HepG2 (cell line): ENCODE results near the gene MNAT1. TPM values are rescaled to one million over a fixed set of nuclear protein-coding genes. Genes with fewer than 3 reads are reported as not detected.

ENCODE experiments used
- ARNTL ChIP-seq: sonication (generic); formaldehyde crosslinking; IDR thresholded peaks from 2 replicates; pipeline ENCODE4 v1.4.0; 2020; ENCODE audit warnings: mild to moderate bottlenecking, missing genetic modification reagents
- CCDC6 ChIP-seq: sonication (generic); formaldehyde crosslinking; IDR thresholded peaks from 2 replicates; pipeline ENCODE4 v1.8.1; 2022; ENCODE audit warnings: mild to moderate bottlenecking, missing genetic modification reagents, moderate library complexity
- FIP1L1 ChIP-seq: fragments of 200-400 bp; formaldehyde crosslinking; IDR thresholded peaks from 2 replicates; pipeline ENCODE4 v1.6.1; 2018; ENCODE audit warnings: low read depth, mild to moderate bottlenecking, low read length, moderate library complexity, borderline replicate concordance; ENCODE audit not compliant: insufficient read depth
- HMGXB4 ChIP-seq, 2 experiments: sonication (generic) in 1 of 2; formaldehyde crosslinking in 1 of 2; IDR thresholded peaks; 2 replicates each; pipeline versions ENCODE4 v1.4.0 to v1.6.1; 2018 to 2020; ENCODE audit warnings: missing genetic modification reagents in 2 of 2, borderline replicate concordance in 1 of 2, low read depth in 1 of 2, mild to moderate bottlenecking in 1 of 2, missing biosample characterization in 1 of 2
- HNRNPLL ChIP-seq: fragments of 200-400 bp; formaldehyde crosslinking; IDR thresholded peaks from 2 replicates; pipeline ENCODE4 v1.6.1; 2017; ENCODE audit warnings: mild to moderate bottlenecking, low read depth, low read length; ENCODE audit not compliant: poor library complexity, severe bottlenecking
- MYC ChIP-seq: sonication (generic); formaldehyde crosslinking; IDR thresholded peaks from 2 replicates; pipeline ENCODE4 v1.9.0; 2021; ENCODE audit warnings: missing genetic modification reagents, borderline replicate concordance
- PCBP1 ChIP-seq: fragments of 200-400 bp; formaldehyde crosslinking; IDR thresholded peaks from 2 replicates; pipeline ENCODE4 v1.6.1; 2017; ENCODE audit warnings: mild to moderate bottlenecking, low read depth, low read length, borderline replicate concordance
- RXRA ChIP-seq: sonication (generic); formaldehyde crosslinking; IDR thresholded peaks from 2 replicates; pipeline ENCODE4 v1.5.1; 2020; ENCODE audit warnings: missing genetic modification reagents
- SIN3B ChIP-seq: fragments of 150-350 bp; IDR thresholded peaks from 2 replicates; pipeline ENCODE4 v1.6.1; 2014; ENCODE audit warnings: low read length
- SOX6 ChIP-seq, 2 experiments: fragments of 450-650 bp in 1 of 2; sonication (generic) in 1 of 2; formaldehyde crosslinking in 1 of 2; IDR thresholded peaks; 2 replicates each; pipeline versions ENCODE4 v1.4.0 to v1.6.1; 2017 to 2020; ENCODE audit warnings: antibody characterized with exemption in 1 of 2, mild to moderate bottlenecking in 1 of 2, missing genetic modification reagents in 1 of 2
- TFAP4 ChIP-seq: sonication (generic); IDR thresholded peaks from 2 replicates; pipeline ENCODE4 v1.6.1; 2016; ENCODE audit warnings: low read depth, borderline replicate concordance
- YEATS4 ChIP-seq: sonication (generic); formaldehyde crosslinking; IDR thresholded peaks from 2 replicates; pipeline ENCODE4 v1.4.0; 2020; ENCODE audit warnings: missing genetic modification reagents, borderline replicate concordance
- ZEB1 ChIP-seq: IDR thresholded peaks from 2 replicates; pipeline ENCODE4 v1.6.1; 2012; ENCODE audit warnings: mild to moderate bottlenecking, low read depth, inconsistent platforms; ENCODE audit not compliant: insufficient replicate concordance
- ZKSCAN8 ChIP-seq: IDR thresholded peaks from 2 replicates; pipeline ENCODE4 v1.6.1; 2016; ENCODE audit warnings: borderline replicate concordance, missing genetic modification reagents, missing compliant biosample characterization
- ZNF263 ChIP-seq: sonication (generic); formaldehyde crosslinking; IDR thresholded peaks from 2 replicates; pipeline ENCODE4 v1.4.0; 2020; ENCODE audit warnings: missing genetic modification reagents
- ZNF552 ChIP-seq: sonication (generic); formaldehyde crosslinking; IDR thresholded peaks from 2 replicates; pipeline ENCODE4 v1.9.0; 2022; ENCODE audit warnings: missing genetic modification reagents, mild to moderate bottlenecking, borderline replicate concordance
- ZNF746 ChIP-seq: sonication (generic); formaldehyde crosslinking; IDR thresholded peaks from 2 replicates; pipeline ENCODE4 v1.8.0; 2022; ENCODE audit warnings: mild to moderate bottlenecking, missing genetic modification reagents
- ZNF766 ChIP-seq: sonication (generic); formaldehyde crosslinking; IDR thresholded peaks from 2 replicates; pipeline ENCODE4 v1.5.0; 2020; ENCODE audit warnings: missing genetic modification reagents, borderline replicate concordance
- ZNF788 ChIP-seq: sonication (generic); formaldehyde crosslinking; IDR thresholded peaks from 2 replicates; pipeline ENCODE4 v1.5.0; 2020; ENCODE audit warnings: mild to moderate bottlenecking, missing genetic modification reagents, borderline replicate concordance
- polyA plus RNA-seq, 8 experiments: library from polyadenylated mRNA; depleted of rRNA in 3 of 8; stranded (reverse) in 7 of 8; unstranded in 1 of 8; fragments of >200 nt; fragmentation: Illumina TruSeq in 4 of 8; extraction: Trizol in 4 of 8; gene quantifications; 2 replicates each; pipeline versions ENCODE4 v1.2.1 to v1.2.3, GENCODE V29; 2011 to 2016; ENCODE audit warnings: low read depth in 4 of 8, missing spikeins in 1 of 8, mixed read lengths in 1 of 8; ENCODE audit not compliant: insufficient read depth in 1 of 8
- total RNA-seq, 5 experiments: library from RNA; depleted of rRNA; stranded (reverse); fragments of >200 nt; fragmentation: Illumina TruSeq; extraction: Trizol; gene quantifications; 2 replicates each; pipeline ENCODE4 v1.2.3, GENCODE V29; 2016; ENCODE audit warnings: low read depth in 1 of 5
- TF ChIP-seq, protein P1 (sequence below): sonication (generic); formaldehyde crosslinking; IDR thresholded peaks from 2 replicates; pipeline ENCODE4 v1.4.0; 2020; ENCODE audit warnings: missing genetic modification reagents
- TF ChIP-seq, protein P2 (sequence below): sonication (generic); formaldehyde crosslinking; IDR thresholded peaks from 2 replicates; pipeline ENCODE4 v1.4.0; 2020; ENCODE audit warnings: mild to moderate bottlenecking, missing genetic modification reagents
- TF ChIP-seq, protein P3 (sequence below): IDR thresholded peaks from 2 replicates; pipeline ENCODE4 v1.6.1; 2012; ENCODE audit warnings: inconsistent platforms

MNAT1 gene
- total and polyA plus RNA-seq, 2 of the 13 experiments (the other 11 are each of a cell fraction or from before 2014, with no cell fraction given): 49.2 to 94.8 TPM

- TF ChIP-seq ZNF552 (CRISPR knock-in tag) (no peak), HNRNPLL (peak; percentile 46), FIP1L1 (no peak), ZNF766 (CRISPR knock-in tag) (no peak), HMGXB4 (CRISPR knock-in tag; IDR thresholded peaks at IDR 0.05; ENCODE audit: borderline replicate concordance in 1 of 2, low read depth in 1 of 2) (peak in 1 of 2 experiments; percentile 16; a peak in 1 of 4 replicates), RXRA (CRISPR knock-in tag) (no peak), ARNTL (CRISPR knock-in tag) (peak; percentile 57; the same call in 1 of the 2 replicates), YEATS4 (CRISPR knock-in tag) (0 out of 2 replicates have a peak, but pooled peaks have one; percentile 8), ZKSCAN8 (CRISPR knock-in tag) (no peak), SIN3B (0 out of 2 replicates have a peak, but pooled peaks have one; percentile 17), ZNF746 (CRISPR knock-in tag) (0 out of 2 replicates have a peak, but pooled peaks have one; percentile 29), SOX6 (IDR thresholded peaks at IDR 0.05) (no peak), SOX6 (CRISPR knock-in tag; IDR thresholded peaks at IDR 0.05) (no peak; the same call in 1 of the 2 replicates), PCBP1 (0 out of 2 replicates have a peak, but pooled peaks have one; percentile 27), ZNF788 (CRISPR knock-in tag) (peak; percentile 63; the same call in 1 of the 2 replicates), TFAP4 (no peak), MYC (CRISPR knock-in tag) (0 out of 2 replicates have a peak, but pooled peaks have one; percentile 8), ZEB1 (peak; percentile 80), CCDC6 (peak; percentile 56; the same call in 1 of the 2 replicates), ZNF263 (peak; percentile 41; the same call in 1 of the 2 replicates)
- TF ChIP-seq, protein P1, sequence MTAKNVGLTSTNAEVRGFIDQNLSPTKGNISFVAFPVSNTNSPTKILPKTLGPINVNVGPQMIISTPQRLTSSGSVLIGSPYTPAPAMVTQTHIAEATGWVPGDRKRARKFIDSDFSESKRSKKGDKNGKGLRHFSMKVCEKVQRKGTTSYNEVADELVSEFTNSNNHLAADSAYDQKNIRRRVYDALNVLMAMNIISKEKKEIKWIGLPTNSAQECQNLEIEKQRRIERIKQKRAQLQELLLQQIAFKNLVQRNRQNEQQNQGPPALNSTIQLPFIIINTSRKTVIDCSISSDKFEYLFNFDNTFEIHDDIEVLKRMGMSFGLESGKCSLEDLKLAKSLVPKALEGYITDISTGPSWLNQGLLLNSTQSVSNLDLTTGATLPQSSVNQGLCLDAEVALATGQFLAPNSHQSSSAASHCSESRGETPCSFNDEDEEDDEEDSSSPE (CRISPR knock-in tag): peak; percentile 51; the same call in 1 of the 2 replicates
- TF ChIP-seq, protein P2, sequence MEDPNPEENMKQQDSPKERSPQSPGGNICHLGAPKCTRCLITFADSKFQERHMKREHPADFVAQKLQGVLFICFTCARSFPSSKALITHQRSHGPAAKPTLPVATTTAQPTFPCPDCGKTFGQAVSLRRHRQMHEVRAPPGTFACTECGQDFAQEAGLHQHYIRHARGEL: no peak
- TF ChIP-seq, protein P3, sequence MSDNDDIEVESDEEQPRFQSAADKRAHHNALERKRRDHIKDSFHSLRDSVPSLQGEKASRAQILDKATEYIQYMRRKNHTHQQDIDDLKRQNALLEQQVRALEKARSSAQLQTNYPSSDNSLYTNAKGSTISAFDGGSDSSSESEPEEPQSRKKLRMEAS: peak; percentile 66; the same call in 1 of the 2 replicates
These were observed 10.5 kb upstream of the MNAT1 start, which contains the start of gene SIX4 (continued) for GRCh38 chr14:60723907-60724618.
